ENCODE measurements around the gene PRKD2.

DNA sequence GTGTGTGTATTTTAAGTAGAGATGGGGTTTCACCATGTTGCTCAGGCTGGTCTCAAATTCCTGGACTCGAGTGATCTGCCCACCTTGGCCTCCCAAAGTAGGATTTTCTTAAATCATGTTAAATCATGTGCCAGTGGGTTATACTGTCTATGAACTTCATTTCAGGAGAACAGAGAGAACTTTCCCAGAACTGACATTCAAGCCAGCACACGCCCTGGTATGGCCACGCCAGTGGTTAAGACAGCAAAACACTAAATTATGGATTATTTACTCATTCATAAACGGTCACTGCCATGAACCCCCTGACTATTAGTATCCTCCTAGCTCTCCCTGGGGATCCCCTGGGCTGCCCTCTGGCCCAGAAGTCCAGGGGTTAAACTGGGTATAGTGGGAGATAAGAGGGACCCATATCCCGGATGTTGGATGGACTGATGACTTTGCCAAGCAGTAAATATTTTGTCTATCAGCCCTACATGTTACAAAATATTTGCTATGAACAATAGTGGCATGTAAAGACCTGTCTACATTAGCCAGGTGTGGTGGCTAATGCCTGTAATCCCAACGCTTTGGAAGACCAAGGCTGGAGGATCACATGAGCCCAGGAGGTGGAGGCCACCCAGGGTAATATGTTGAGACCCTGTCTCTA, 45.5 kb upstream of the PRKD2 start:
- TF ChIP-seq, protein P1, sequence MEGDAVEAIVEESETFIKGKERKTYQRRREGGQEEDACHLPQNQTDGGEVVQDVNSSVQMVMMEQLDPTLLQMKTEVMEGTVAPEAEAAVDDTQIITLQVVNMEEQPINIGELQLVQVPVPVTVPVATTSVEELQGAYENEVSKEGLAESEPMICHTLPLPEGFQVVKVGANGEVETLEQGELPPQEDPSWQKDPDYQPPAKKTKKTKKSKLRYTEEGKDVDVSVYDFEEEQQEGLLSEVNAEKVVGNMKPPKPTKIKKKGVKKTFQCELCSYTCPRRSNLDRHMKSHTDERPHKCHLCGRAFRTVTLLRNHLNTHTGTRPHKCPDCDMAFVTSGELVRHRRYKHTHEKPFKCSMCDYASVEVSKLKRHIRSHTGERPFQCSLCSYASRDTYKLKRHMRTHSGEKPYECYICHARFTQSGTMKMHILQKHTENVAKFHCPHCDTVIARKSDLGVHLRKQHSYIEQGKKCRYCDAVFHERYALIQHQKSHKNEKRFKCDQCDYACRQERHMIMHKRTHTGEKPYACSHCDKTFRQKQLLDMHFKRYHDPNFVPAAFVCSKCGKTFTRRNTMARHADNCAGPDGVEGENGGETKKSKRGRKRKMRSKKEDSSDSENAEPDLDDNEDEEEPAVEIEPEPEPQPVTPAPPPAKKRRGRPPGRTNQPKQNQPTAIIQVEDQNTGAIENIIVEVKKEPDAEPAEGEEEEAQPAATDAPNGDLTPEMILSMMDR (IDR thresholded peaks at IDR 0.05), result no peak
- no peak for TF ChIP-seq POLR2A (IDR thresholded peaks at IDR 0.05)
- no peak for TF ChIP-seq EP300 (IDR thresholded peaks at IDR 0.05)

Data from tibial nerve (tissue), 4 donors.